ENCODE results near the gene NPFF. TPM values are rescaled to one million over a fixed set of nuclear protein-coding genes. Genes with fewer than 3 reads are reported as not detected.
A peak's percentile ranks its signal among the peaks of the same experiment; 100 is the strongest.

NPFF gene
- total and polyA plus RNA-seq, 2 donors (not counting 1 experiment from before 2014, with no cell fraction given): not detected

- Histone ChIP-seq H3K79me2 (ENCODE audit: control insufficient read depth, insufficient read depth, low read length) (peaks cover 26% of the 10 kb centered on the region), H3K27me3 (ENCODE audit: control insufficient read depth, insufficient read depth, low read length) (no peaks in the 10 kb centered on the region), H2AFZ (ENCODE audit: low read length) (peak overlapping the region; percentile 64), H3K4me1 (ENCODE audit: control insufficient read depth, extremely low read depth, insufficient read depth, low read length) (peaks cover 23% of the 10 kb centered on the region), H3K9ac (ENCODE audit: insufficient read depth, low read length) (peak overlapping the region; percentile 55), H3K4me3 (replicated peaks in 1 of 4; ENCODE audit: control extremely low read depth in 1 of 4, insufficient read depth in 1 of 4, low read depth in 3 of 4, low read length in 4 of 4) (peak overlapping the region; percentile 38 to 70 (median 50)), H3K36me3 (ENCODE audit: control insufficient read depth, insufficient read depth, low read length) (peaks cover 4% of the 10 kb centered on the region), H3K27ac (ENCODE audit: insufficient read depth, low read length) (peak overlapping the region; percentile 80), H3K9me3 (ENCODE audit: control insufficient read depth, insufficient read depth, low read depth, low read length) (no peaks in the 10 kb centered on the region), H4K20me1 (ENCODE audit: control insufficient read depth, extremely low read depth, insufficient read depth, low read length) (no peaks in the 10 kb centered on the region), H3K4me2 (ENCODE audit: extremely low read depth, insufficient read depth, low read length) (peak overlapping the region; percentile 87)
- TF ChIP-seq EZH2 (IDR thresholded peaks at IDR 0.05; ENCODE audit: low read length, missing control alignments) (no peak), CTCF (conservative IDR thresholded peaks at IDR 0.05 in 1 of 2, IDR thresholded peaks at IDR 0.05 in 1 of 2; ENCODE audit: low read depth in 1 of 2, low read length in 2 of 2) (no peak)
- DNase-seq (ENCODE audit: low read depth in 2 of 2): peak; percentile 87 to 89
Measured at GRCh38 chr12:53492830-53493609, 14.3 kb downstream of the NPFF start.

- no peak for TF ChIP-seq CTCF (conservative IDR thresholded peaks at IDR 0.05 in 1 of 2, IDR thresholded peaks at IDR 0.05 in 1 of 2; ENCODE audit: low read depth in 1 of 2, low read length in 2 of 2)
- no peak for TF ChIP-seq EZH2 (IDR thresholded peaks at IDR 0.05; ENCODE audit: low read length, missing control alignments)
- H3K79me2 ChIP-seq (ENCODE audit: control insufficient read depth, insufficient read depth, low read length): peaks cover 18% of the 10 kb centered on the region
- peaks cover 2% of the 10 kb centered on the region for H3K36me3 ChIP-seq (ENCODE audit: control insufficient read depth, insufficient read depth, low read length)
- H3K4me2 ChIP-seq (ENCODE audit: extremely low read depth, insufficient read depth, low read length): peak overlapping the region; percentile 91
- H3K4me1 ChIP-seq (ENCODE audit: control insufficient read depth, extremely low read depth, insufficient read depth, low read length): peaks cover 20% of the 10 kb centered on the region
- no peak overlapping the region for H2AFZ ChIP-seq (ENCODE audit: low read length)
- H3K27me3 ChIP-seq (ENCODE audit: control insufficient read depth, insufficient read depth, low read length): no peaks in the 10 kb centered on the region
- no peak overlapping the region for H3K9ac ChIP-seq (ENCODE audit: insufficient read depth, low read length)
- no peak for DNase-seq (ENCODE audit: low read depth in 2 of 2)
- no peaks in the 10 kb centered on the region for H4K20me1 ChIP-seq (ENCODE audit: control insufficient read depth, extremely low read depth, insufficient read depth, low read length)
- peak overlapping the region in 3 of 4 experiments; percentile 36 to 70 (median 58) for H3K4me3 ChIP-seq (replicated peaks in 1 of 4; ENCODE audit: control extremely low read depth in 1 of 4, insufficient read depth in 1 of 4, low read depth in 3 of 4, low read length in 4 of 4)
- H3K27ac ChIP-seq (ENCODE audit: insufficient read depth, low read length): peak overlapping the region; percentile 80
- no peaks in the 10 kb centered on the region for H3K9me3 ChIP-seq (ENCODE audit: control insufficient read depth, insufficient read depth, low read depth, low read length)
Measured at GRCh38 chr12:53492188-53492587, 15.1 kb downstream of the NPFF start.

GRCh38 chr12:53489242-53489864, 17.9 kb downstream of the NPFF start:
- Histone ChIP-seq H3K4me2 (ENCODE audit: extremely low read depth, insufficient read depth, low read length) (no peak overlapping the region), H3K9ac (ENCODE audit: insufficient read depth, low read length) (no peak overlapping the region), H3K4me3 (replicated peaks in 1 of 4; ENCODE audit: control extremely low read depth in 1 of 4, insufficient read depth in 1 of 4, low read depth in 3 of 4, low read length in 4 of 4) (no peak overlapping the region), H2AFZ (ENCODE audit: low read length) (no peak overlapping the region), H3K4me1 (ENCODE audit: control insufficient read depth, extremely low read depth, insufficient read depth, low read length) (peaks cover 13% of the 10 kb centered on the region), H3K36me3 (ENCODE audit: control insufficient read depth, insufficient read depth, low read length) (peaks cover 21% of the 10 kb centered on the region), H3K79me2 (ENCODE audit: control insufficient read depth, insufficient read depth, low read length) (peaks cover 17% of the 10 kb centered on the region), H4K20me1 (ENCODE audit: control insufficient read depth, extremely low read depth, insufficient read depth, low read length) (no peaks in the 10 kb centered on the region), H3K27me3 (ENCODE audit: control insufficient read depth, insufficient read depth, low read length) (no peaks in the 10 kb centered on the region), H3K9me3 (ENCODE audit: control insufficient read depth, insufficient read depth, low read depth, low read length) (no peaks in the 10 kb centered on the region), H3K27ac (ENCODE audit: insufficient read depth, low read length) (no peak overlapping the region)
- no peak for DNase-seq (ENCODE audit: low read depth in 2 of 2)
- TF ChIP-seq CTCF (conservative IDR thresholded peaks at IDR 0.05 in 1 of 2, IDR thresholded peaks at IDR 0.05 in 1 of 2; ENCODE audit: low read depth in 1 of 2, low read length in 2 of 2) (no peak), EZH2 (IDR thresholded peaks at IDR 0.05; ENCODE audit: low read length, missing control alignments) (no peak)

Data from fibroblast of lung (primary cell).